ENCODE measurements around the gene PLPPR1.
"Not testable (repeated sequence)": the region's sequence is repeated elsewhere in the genome, so short reads cannot be mapped to it uniquely, and the experiment has no call there.

Gene PLPPR1

DNA sequence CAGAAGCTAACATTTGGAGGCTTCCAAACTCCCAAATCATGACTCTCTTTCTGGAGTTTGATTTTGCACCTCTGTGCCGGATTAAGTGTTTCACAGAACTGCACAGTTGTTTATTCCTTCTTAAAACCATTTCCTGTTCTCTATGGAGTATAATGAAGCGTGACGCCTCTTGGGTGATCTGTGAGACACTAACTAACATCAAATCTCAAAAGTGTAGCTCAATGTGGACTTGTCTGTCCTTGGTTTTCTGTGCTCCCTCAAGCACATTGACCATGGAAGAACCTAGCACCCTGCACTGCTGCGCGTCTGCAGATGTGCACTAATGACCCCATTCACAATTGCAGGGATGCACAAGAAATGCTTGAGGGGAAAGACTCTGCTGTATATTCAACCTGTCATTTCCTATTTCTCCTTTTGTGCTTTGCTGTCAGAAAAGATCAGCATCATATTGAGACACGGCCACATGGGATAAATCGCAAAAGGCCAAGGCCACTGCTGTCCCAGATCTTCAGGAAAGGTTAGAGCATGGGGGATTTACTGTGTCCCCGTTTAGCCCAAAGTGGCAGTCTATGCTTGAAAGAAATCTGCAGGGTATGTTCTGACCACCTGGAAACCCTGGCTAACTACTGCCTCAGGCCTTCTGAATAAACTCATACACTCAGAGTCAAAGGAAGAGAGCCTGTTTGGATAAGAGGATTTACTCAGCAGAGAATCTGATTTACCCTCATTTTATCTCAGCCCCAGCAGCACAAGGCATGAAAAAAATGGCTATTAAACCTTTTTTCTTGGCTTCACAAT lies 246.6 kb downstream of the PLPPR1 start:
- TF ChIP-seq, protein P1, sequence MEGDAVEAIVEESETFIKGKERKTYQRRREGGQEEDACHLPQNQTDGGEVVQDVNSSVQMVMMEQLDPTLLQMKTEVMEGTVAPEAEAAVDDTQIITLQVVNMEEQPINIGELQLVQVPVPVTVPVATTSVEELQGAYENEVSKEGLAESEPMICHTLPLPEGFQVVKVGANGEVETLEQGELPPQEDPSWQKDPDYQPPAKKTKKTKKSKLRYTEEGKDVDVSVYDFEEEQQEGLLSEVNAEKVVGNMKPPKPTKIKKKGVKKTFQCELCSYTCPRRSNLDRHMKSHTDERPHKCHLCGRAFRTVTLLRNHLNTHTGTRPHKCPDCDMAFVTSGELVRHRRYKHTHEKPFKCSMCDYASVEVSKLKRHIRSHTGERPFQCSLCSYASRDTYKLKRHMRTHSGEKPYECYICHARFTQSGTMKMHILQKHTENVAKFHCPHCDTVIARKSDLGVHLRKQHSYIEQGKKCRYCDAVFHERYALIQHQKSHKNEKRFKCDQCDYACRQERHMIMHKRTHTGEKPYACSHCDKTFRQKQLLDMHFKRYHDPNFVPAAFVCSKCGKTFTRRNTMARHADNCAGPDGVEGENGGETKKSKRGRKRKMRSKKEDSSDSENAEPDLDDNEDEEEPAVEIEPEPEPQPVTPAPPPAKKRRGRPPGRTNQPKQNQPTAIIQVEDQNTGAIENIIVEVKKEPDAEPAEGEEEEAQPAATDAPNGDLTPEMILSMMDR (IDR thresholded peaks at IDR 0.05; ENCODE audit: control extremely low read depth, extremely low read depth, low read depth, missing control alignments): no peak
- ChIA-PET CTCF (interaction anchor here (0.7 to 1.5 kb wide), 2 partner anchors 14 to 37 kb away, joined by 3 read pairs; no protein-coding TSS in a partner anchor), POLR2A (no interaction called here)
- no peak for DNase-seq (ENCODE audit: extremely low spot score)

DNA sequence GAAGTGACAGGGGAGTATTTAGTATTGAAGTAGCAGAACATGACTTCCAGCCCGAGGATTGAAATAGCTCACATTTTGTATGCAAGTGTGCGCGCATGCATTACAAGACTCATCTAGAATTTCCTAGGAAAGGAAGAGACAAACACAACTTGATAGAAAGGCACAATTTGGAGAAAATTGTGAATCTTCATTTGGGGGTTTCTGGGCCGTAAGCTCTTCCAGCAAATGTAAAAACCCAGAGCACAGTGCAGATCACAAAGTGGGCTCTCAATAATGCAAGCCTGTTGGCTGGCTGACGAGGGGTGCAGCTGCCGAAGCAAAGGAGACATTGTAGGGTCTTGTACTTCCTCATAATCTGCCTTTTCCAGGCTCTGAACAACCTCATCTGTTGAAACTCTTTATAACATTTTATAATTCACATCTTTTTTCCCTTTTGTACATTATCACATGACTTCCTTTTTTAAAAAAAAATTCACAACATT lies 247.3 kb downstream of the PLPPR1 start:
- TF ChIP-seq, protein P1 (IDR thresholded peaks at IDR 0.05; ENCODE audit: control extremely low read depth, extremely low read depth, low read depth, missing control alignments): no peak
- POLR2A ChIA-PET: no interaction called here
- CTCF ChIA-PET: interaction anchor here (1.2 to 1.5 kb wide), 2 partner anchors 36 kb away, joined by 3 to 6 read pairs; no protein-coding TSS in a partner anchor
- no peak for DNase-seq (ENCODE audit: extremely low spot score)

DNA sequence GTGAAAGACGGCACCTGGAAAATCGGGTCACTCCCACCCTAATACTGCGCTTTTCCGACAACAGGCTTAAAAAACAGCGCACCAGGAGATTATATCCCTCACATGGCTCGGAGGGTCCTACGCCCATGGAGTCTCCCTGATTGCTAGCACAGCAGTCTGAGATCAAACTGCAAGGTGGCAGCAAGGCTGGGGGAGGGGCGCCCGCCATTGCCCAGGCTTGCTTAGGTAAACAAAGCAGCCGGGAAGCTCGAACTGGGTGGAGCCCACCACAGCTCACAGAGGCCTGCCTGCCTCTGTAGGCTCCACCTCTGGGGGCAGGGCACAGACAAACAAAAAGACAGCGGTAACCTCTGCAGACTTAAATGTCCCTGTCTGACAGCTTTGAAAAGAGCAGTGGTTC lies 262.5 kb downstream of the PLPPR1 start:
- CTCF ChIA-PET; POLR2A ChIA-PET; DNase-seq (ENCODE audit: extremely low spot score): not testable (repeated sequence)

DNA sequence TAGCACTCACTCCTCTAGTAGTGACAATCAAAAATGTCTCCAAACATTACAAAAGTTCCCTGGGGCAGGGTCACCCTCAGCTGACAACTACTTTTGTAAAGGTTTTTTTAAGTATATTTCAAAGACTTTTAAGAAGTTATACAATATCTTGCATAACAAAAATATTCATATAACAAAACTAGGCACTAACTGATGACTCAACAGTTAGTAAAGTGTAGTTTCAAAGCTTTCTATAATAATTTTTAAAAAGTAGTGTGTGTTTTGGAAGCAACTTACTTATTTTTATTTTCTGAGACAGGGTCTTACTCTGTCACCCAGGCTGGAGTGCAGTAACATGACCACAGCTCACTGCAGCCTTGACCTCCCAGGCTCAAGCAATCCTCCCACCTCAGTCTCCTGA lies 271.4 kb downstream of the PLPPR1 start:
- TF ChIP-seq, protein P1 (IDR thresholded peaks at IDR 0.05; ENCODE audit: control extremely low read depth, extremely low read depth, low read depth, missing control alignments): no peak
- DNase-seq (ENCODE audit: extremely low spot score): no peak
- ChIA-PET POLR2A (no interaction called here), CTCF (interaction anchor here (0.7 to 2.0 kb wide), 5 partner anchors 12 to 699 kb away, joined by 4 to 12 read pairs (median 5); no protein-coding TSS in a partner anchor)

DNA sequence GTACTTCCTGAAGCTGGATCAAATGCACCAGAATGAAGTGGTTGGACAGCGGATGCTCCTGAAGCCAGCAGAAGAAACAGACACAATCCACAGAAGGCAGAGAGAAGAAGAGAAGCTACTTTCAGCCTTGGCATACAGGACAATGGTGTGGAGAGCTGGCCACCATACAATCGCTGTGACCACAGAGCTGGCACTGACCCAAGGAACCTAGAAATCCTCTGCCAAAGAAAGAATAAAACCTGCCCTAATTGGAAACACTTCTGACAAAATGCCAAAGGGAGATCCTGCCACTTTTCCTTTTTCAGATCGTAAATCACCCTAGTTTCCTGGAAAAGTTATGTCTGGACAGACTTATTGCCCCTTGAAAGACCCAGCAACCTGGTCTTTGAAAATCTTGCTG lies 278.5 kb downstream of the PLPPR1 start:
- ChIA-PET POLR2A (no interaction called here), CTCF (interaction anchor here (0.8 to 2.1 kb wide), 2 partner anchors 592 to 705 kb away, joined by 3 to 5 read pairs; no protein-coding TSS in a partner anchor)
- TF ChIP-seq, protein P1 (IDR thresholded peaks at IDR 0.05; ENCODE audit: control extremely low read depth, extremely low read depth, low read depth, missing control alignments): no peak
- no peak for DNase-seq (ENCODE audit: extremely low spot score)

DNA sequence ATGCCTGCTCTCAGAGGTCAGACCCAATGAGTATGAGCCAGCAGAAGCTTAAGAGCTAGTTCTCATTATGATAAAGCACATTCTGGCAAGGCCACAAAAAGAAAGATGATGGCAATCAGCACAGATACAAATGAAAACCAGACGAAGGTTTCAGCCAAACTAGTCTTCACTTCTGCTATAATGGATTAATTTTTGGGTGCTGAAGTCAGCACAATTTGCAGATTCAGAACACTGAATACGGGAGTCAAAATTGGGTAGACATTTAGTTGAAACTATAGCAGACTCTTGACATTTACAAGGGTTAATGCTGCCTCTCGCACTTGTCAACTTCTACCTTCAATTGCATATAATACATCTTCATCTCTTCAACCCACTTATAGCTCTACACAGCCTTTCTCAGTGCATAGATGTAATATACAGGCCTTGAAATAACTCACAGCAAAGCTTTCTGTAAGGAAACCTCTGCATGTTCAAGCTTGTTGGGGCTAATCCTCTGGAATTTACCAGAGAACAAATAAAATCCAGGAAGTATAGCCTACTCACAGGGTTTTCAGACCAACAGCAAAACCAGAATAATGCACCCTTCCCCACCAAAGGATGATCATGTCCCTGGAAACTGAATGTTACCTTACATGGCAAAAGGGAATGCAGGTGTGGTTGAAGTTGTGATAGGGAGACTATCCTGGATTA lies 279.1 kb downstream of the PLPPR1 start:
- POLR2A ChIA-PET: no interaction called here
- CTCF ChIA-PET: interaction anchor here (0.7 to 2.1 kb wide), 2 partner anchors 593 to 706 kb away, joined by 4 to 5 read pairs; no protein-coding TSS in a partner anchor
- TF ChIP-seq, protein P1 (IDR thresholded peaks at IDR 0.05; ENCODE audit: control extremely low read depth, extremely low read depth, low read depth, missing control alignments): no peak
- no peak for DNase-seq (ENCODE audit: extremely low spot score)

Measured in GM10248 (cell line).